ENCODE measurements around the gene AIDA.

- TF ChIP-seq CTCF (conservative IDR thresholded peaks at IDR 0.05) (no peak), EZH2 (IDR thresholded peaks at IDR 0.05; ENCODE audit: low read depth) (no peak)
Measured at GRCh38 chr1:222643938-222644635, 68.2 kb downstream of the AIDA start.
